NCI-H526 (cell line): ENCODE results near the gene ACSL1.
A peak's percentile ranks its signal among the peaks of the same experiment; 100 is the strongest.
"Not testable (repeated sequence)": the region's sequence is repeated elsewhere in the genome, so short reads cannot be mapped to it uniquely, and the experiment has no call there.

Experiments used
- DNase-seq, 2 experiments: peaks; one replicate each; lab custom pipeline; 2025; lab: John Stamatoyannopoulos, UW

ACSL1 gene

DNA sequence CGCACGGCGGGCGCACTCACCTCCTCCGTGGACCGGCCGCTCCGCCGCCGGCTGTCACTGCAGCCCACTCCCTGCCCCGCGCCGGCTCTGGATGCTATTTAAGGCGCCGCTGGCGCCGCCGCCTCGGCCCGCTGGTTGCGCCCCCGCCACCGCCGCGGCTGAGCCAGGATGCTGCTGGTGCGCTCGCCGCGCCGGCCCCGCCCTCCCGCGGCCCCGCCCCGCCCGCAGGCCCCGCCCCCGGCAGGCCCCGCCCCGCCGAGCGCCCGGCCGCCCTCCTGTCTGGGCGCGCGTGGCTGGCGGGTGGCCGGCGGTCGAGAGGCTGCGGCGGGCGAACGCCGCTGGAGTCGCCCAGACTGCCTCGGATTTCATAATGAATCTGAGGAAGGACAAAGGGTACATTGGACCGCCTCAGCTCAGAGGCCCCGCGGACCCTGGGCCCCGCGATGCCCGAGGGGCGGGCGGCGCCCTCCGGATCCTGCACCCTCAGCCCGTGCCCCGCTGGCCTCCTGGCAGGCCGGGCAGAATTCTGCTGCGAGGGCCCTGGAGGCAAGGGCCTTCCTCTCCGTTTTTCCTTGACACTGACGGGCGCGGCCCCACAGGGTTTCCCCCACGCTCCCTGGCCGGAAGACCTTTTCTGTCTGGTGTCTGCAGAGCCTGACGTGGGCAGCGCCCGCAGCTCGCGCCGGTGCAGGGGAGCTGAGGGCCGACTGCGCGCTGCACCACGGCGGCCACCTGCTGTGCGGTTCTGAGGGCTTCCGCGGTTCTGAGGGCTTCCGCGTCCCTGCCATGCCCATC, at the start of gene ACSL1:
Gene ACSL1 (minus strand): TSS at position 73 of the 795 bp plus-strand sequence. CDS start 22,454 bp downstream, outside the sequence.
- peak in 1 of 2 experiments; percentile 71 for DNase-seq

- no peak for DNase-seq
Measured at GRCh38 chr4:184873054-184873453, 47.3 kb upstream of the ACSL1 start.

- no peak for DNase-seq
Measured at GRCh38 chr4:184870718-184871117, 45.0 kb upstream of the ACSL1 start.

DNA sequence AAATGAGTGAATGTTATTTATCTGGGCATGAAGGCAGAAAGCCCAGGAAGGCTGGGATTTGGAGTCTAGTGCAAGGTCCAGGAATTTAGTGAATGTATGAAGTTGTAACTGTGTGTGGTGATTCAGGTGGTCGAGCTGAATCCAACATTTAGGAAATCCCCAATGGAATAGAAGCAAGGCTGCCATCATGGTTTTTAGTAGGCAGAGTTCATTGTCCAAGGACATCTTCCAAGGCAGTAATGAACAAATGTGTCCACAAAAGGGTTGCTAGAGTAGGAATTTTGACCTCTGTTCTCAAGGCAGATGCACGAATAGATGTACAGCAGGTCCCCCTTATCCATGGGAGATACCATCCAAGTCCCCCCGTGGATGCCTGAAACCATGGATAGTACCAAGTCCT, 42.9 kb upstream of the ACSL1 start:
- DNase-seq = no peak

GRCh38 chr4:184863916-184864315, 38.1 kb upstream of the ACSL1 start:
- no peak for DNase-seq

- DNase-seq = no peak
Measured at GRCh38 chr4:184861047-184861446, 35.3 kb upstream of the ACSL1 start.

DNA sequence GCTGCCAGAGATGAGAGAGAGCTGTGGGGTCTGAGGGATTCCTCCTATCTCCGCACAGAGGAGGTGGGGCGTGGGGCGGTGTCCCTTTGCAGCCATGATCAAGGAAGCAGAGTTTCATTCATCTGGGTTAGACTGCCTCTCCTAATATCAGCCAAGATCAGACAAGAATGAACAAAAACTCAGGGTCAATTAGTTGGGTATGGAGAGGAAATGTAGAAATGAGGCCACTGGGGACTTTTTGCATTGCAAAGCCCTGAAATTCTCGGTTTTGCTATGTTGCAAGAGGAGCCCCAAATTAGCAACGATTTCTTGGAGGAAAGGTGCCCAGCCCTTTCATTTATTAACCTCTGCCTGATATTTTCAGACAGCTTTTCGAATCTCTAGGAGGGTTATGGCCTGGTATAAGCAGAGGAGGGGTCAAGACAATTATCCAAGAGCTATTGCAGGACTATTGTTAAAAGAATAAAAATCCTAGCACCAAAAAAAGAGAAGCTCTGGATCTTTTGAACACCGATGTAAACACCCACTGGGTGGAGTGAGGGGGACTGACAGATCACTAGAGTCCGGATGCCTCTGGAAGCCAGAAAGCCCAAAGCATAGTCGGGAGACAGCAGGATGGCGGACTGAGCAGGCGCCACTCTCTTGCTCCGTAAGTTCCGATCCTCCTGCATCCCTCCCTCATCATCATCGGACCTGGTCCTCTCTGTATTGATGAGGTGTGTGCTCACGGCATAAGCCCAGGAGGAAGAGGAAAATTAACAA, 34.4 kb upstream of the ACSL1 start:
- no peak for DNase-seq

DNA sequence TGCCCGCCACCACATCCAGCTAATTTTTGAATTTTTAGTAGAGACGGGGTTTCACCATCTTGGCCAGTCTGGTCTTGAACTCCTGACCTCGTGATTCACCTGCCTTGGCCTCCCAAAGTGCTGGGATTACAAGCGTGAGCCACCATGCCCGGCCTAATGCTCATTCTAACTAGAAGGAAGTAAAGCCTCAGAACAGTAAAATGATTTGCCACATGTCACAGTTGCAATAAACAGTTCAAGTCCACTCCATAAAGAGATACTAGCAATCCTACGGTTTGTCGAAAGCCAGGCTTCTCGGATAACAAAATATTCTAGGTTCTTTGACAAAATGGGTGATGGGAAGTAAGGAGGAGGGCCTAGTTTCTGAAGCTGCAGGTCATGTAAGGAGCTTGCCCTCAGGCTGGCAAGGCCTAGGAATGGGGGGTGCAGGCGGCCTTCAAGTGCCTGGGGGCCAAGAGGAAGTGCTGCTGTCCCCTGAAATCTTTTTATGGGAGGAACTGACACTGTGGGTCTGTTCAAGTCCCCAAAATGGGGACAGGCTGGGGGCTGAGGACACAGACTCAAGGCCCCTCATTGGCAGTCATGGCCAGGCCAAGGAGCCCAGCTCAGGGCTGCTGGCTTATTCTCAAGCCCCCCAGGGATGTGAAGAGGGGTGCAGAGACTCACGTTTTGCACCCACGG, 31.8 kb upstream of the ACSL1 start:
- DNase-seq = no peak

DNA sequence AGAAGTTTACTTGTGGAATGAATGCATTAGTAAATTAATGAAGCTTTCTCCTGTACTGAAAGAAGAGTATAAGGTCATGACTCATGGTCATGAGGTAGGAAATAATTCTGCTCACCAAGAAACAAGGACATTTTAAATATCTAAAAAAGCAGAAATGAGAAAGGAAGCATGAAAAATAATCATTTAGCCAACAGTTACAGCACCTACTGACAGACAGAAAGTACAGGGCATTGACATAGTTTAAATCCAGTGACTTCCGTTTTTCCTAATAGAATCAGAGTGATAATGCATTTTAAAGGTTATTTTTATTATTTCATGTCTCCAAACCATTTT, 30.5 kb upstream of the ACSL1 start:
- DNase-seq = no peak

DNA sequence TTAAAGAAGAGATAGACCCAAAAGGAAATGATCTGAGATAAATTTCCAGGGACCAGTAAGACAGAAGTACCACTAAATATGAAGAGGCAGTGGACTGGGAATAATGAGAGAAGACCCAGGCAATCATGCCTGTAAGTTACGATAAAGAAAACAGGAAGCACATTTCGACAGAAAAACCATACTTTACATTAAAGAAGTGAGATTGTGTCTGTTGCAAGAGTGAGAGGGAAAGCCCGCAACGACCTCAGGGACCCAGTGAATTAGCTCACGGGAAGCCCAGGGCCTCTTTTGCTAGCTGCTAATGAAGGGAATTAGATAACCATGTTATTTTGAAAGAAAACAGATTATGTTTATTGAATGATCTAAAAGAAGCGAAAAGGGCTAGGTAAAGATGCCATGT, 28.9 kb upstream of the ACSL1 start:
- no peak for DNase-seq

- DNase-seq = no peak
Measured at GRCh38 chr4:184853436-184853835, 27.7 kb upstream of the ACSL1 start.

GRCh38 chr4:184851886-184852285, 26.1 kb upstream of the ACSL1 start:
- no peak for DNase-seq

DNA sequence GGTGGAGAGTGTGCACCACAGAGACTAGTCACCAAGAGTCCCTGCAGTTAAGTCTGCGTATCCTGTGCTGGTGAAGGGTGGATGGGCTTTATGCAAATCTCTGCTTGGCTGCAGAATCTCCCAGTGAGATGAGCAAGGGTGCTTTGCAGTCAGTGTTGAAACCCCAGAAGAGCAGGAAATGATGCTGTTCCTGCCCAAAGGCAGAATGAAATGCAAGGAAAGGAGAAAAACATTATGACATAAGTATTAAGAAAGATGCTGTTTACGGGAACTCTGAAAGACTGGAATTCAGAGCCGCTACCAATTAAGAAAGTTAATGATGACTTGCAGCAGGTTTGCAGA, 25.4 kb upstream of the ACSL1 start:
- DNase-seq = peak; percentile 45 to 72

DNA sequence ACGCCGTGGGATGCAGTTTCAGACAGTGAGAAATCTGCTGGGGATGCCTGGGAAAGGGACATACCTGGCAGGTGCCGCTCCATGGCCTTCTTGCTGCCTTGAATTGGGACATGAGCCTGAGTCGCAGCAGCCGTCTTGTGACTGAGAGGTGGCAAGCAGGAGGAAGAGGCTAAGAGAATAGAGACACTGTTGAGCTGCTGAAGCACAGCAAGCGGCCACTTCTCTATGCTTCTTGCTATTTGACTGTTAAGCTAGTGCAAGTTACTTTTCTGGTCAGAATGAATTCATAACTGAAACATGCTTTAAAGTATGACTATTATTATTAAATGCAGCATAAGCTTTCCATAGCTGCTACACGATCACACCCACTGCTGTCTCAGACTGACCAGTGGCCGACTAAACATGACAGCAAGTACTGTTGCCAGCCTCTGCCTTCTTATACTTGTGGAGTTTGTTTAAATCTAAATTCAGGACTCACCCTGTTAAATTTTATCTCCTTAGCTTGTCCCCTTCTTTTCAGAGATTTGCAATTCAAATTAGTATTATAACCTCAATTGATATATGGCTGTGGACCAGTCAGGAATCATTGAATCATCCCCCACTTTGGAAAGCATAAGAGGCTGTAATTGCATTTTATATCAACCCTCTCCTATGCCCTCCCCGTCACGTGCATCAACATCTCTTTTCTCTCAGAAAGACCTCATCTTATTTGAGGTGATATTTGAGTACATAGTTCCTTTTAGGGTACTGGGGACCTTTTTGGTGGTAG, 24.8 kb upstream of the ACSL1 start:
- peak; percentile 39 to 67 for DNase-seq

GRCh38 chr4:184850018-184850417, 24.2 kb upstream of the ACSL1 start:
- DNase-seq = no peak

DNA sequence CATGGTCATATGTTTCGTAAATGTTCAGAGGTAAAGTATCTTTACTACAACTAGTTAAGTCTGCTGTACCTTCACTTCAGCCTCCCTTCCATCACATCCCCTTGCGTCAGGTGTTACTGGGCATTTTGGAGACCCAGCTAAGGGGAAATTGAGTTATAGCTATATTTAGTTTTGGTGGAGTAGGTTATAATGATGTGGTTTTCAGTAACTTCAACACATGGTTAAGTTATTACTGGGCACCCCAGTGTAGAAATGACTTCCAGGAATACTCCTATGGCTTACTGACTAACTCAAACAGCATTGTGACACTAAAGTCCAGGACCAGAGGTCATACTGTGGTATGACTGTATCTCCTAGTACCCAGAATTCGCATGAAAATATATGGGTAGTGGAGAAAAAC, 23.4 kb upstream of the ACSL1 start:
- no peak for DNase-seq

GRCh38 chr4:184848510-184848909, 22.7 kb upstream of the ACSL1 start:
- DNase-seq = no peak

GRCh38 chr4:184846531-184846930, 20.8 kb upstream of the ACSL1 start:
- no peak for DNase-seq

DNA sequence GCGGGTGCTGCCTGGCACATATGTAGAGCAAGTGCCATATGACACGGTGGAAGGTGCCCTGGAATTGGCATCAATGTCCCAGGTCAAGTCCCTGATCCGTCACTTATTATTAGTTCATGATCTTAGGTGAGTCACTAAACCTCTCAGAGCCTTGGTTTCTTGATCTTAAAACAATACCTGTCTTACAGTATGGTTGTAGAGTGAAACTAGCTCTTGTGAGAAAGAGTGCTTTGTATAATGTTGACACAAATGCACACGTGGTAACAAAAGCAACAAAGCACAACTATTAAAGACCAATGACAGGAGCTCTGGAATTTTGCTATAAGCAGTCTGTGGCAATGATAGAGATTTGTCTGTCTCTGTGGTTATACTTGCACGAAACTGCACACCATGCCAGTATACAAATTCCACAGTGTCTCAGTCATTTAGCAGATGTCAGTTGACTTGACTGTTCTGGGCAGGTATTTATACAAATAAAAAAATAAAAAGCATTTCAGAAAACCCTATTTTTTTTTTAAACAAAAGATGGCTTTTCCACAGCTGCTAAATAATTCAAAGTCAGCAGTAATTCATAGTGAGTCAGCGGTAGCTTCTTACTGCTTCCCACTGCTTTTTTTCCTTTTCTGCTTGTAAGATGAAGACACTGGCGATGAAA, 19.7 kb upstream of the ACSL1 start:
- DNase-seq = no peak

DNA sequence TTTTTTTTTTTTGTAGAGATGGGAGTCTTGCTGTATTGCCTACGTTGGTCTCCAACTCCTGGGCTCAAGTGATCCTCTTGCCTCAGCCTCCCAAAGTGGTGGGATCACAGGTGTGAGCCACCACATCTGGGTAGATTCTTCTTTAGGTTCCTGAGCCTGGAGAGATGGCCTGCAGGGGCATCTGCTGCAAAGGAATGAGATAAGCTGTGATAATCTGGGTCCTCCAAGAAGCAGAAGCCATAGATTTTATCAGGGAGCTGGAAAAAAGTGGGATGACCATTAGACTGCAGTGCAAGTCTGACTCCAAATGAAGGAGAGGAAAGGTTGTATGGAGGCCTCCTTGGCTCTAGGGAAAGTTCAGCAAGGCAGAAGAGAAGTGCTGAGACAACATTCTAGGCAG, 19.0 kb upstream of the ACSL1 start:
- no peak for DNase-seq

- DNase-seq = no peak
Measured at GRCh38 chr4:184843984-184844554, 18.3 kb upstream of the ACSL1 start.

DNA sequence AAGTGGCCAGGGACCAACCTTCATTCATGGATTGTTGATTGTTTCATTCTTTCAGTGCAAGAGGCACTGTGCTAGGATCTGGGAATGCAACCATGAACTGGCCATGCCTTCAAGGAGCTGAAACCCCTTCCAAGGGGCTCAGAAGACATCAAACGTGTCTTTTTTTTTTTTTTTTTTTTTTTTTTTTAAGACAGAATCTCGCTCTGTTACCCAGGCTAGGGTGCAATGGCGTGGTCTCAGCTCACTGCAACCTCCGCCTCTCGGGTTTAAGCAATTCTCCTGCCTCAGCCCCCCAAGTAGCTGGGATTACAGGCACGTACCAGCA, 13.3 kb upstream of the ACSL1 start:
- not testable (repeated sequence) for DNase-seq
